Neural crest cell (in vitro differentiated cells): ENCODE measurements around the gene ROCK2. TPM values are rescaled to one million over a fixed set of nuclear protein-coding genes. Genes with fewer than 3 reads are reported as not detected.

ENCODE experiments used
- DNase-seq: peaks from one replicate; pipeline ENCODE4 v3.0.0; 2021; ENCODE audit warnings: low read depth, mixed read lengths, low spot score
- H3K27ac Mint-ChIP-seq: one replicate; pipeline ENCODE4 v1.8.0; 2021; ENCODE audit warnings: mild to moderate bottlenecking, mixed read lengths; ENCODE audit not compliant: unreplicated experiment
- H3K27me3 Mint-ChIP-seq: 2 replicates; pipeline ENCODE4 v1.8.0; 2021; ENCODE audit warnings: low read depth, mild to moderate bottlenecking, mixed read lengths
- H3K36me3 Mint-ChIP-seq: 2 replicates; pipeline ENCODE4 v1.8.0; 2021; ENCODE audit warnings: low read depth, mild to moderate bottlenecking, mixed read lengths
- H3K4me1 Mint-ChIP-seq: 2 replicates; pipeline ENCODE4 v1.8.0; 2021; ENCODE audit warnings: mixed read lengths
- H3K4me3 Mint-ChIP-seq: one replicate; pipeline ENCODE4 v1.8.0; 2021; ENCODE audit warnings: mild to moderate bottlenecking, mixed read lengths
- H3K9me3 Mint-ChIP-seq: 2 replicates; pipeline ENCODE4 v1.8.0; 2021; ENCODE audit warnings: mixed read lengths
- CTCF ChIP-seq: fragments of 200-600 bp; sonication (generic); conservative IDR thresholded peaks from 2 replicates; pipeline ENCODE4 v1.5.0; 2021; ENCODE audit warnings: antibody characterized with exemption, mild to moderate bottlenecking
- total RNA-seq: library from RNA; stranded (reverse); gene quantifications from 2 replicates; pipeline ENCODE4 v1.2.1, GENCODE V29; 2021

ROCK2 gene
- total RNA-seq, 1 donor from 2014 or later, result 47.2 TPM

- Mint-ChIP-seq H3K4me1 (peaks cover 62% of the 10 kb centered on the region), H3K27ac (peak overlapping the region; percentile 92), H3K9me3 (no peaks in the 10 kb centered on the region), H3K27me3 (no peaks in the 10 kb centered on the region), H3K4me3 (peak overlapping the region; percentile 66), H3K36me3 (no peaks in the 10 kb centered on the region)
- no peak for DNase-seq
- no peak for TF ChIP-seq CTCF
These were observed 30.7 kb upstream of the ROCK2 start for GRCh38 chr2:11375025-11375688.

- no peak for TF ChIP-seq CTCF
- Mint-ChIP-seq H3K27ac (no peak overlapping the region), H3K9me3 (no peaks in the 10 kb centered on the region), H3K4me3 (no peak overlapping the region), H3K36me3 (no peaks in the 10 kb centered on the region), H3K27me3 (no peaks in the 10 kb centered on the region), H3K4me1 (peaks cover 54% of the 10 kb centered on the region)
- no peak for DNase-seq
These were observed 28.7 kb upstream of the ROCK2 start for GRCh38 chr2:11373096-11373495.

- no peak overlapping the region for H3K4me3 Mint-ChIP-seq
- no peaks in the 10 kb centered on the region for H3K36me3 Mint-ChIP-seq
- no peak for TF ChIP-seq CTCF
- H3K4me1 Mint-ChIP-seq, result peaks cover 53% of the 10 kb centered on the region
- DNase-seq, result no peak
- no peaks in the 10 kb centered on the region for H3K27me3 Mint-ChIP-seq
- no peaks in the 10 kb centered on the region for H3K9me3 Mint-ChIP-seq
- H3K27ac Mint-ChIP-seq, result no peak overlapping the region
These were observed 26.9 kb upstream of the ROCK2 start for GRCh38 chr2:11371092-11371937.

GRCh38 chr2:11370377-11371091 is 26.1 kb upstream of the ROCK2 start:
- H3K4me3 Mint-ChIP-seq, result no peak overlapping the region
- TF ChIP-seq CTCF, result no peak
- DNase-seq, result no peak
- no peaks in the 10 kb centered on the region for H3K36me3 Mint-ChIP-seq
- H3K27ac Mint-ChIP-seq, result no peak overlapping the region
- no peaks in the 10 kb centered on the region for H3K9me3 Mint-ChIP-seq
- H3K4me1 Mint-ChIP-seq, result peaks cover 53% of the 10 kb centered on the region
- no peaks in the 10 kb centered on the region for H3K27me3 Mint-ChIP-seq

GRCh38 chr2:11368059-11368572 is 23.7 kb upstream of the ROCK2 start:
- no peak for DNase-seq
- H3K4me3 Mint-ChIP-seq, result no peak overlapping the region
- H3K4me1 Mint-ChIP-seq, result peaks cover 44% of the 10 kb centered on the region
- H3K36me3 Mint-ChIP-seq, result no peaks in the 10 kb centered on the region
- no peaks in the 10 kb centered on the region for H3K27me3 Mint-ChIP-seq
- H3K9me3 Mint-ChIP-seq, result no peaks in the 10 kb centered on the region
- no peak for TF ChIP-seq CTCF
- peak overlapping the region; percentile 23 for H3K27ac Mint-ChIP-seq
